Pancreas (tissue), 10 donors: ENCODE measurements around the gene DCAF16. TPM values are rescaled to one million over a fixed set of nuclear protein-coding genes. Genes with fewer than 3 reads are reported as not detected.
A peak's percentile ranks its signal among the peaks of the same experiment; 100 is the strongest.

Experiments
- ATAC-seq, 4 donors: fragments of 200-7000 bp; cut with Tn5 transposase; one replicate each; pipeline versions ENCODE4 v1.8.0 to v1.9.1; 2020; ENCODE audit warnings: mild to moderate bottlenecking in 4 of 4, moderate library complexity in 4 of 4
- DNase-seq, 6 donors: peaks; one replicate each; pipeline ENCODE4 v3.0.0-alpha.2; 2020
- FAIRE-seq: peaks from 2 replicates; lab custom pipeline; 2012; peaks lifted over from hg19 to GRCh38; lab: Jason Lieb, UNC
- H3K27ac ChIP-seq, 4 donors: fragments of 200-600 bp; sonication (generic); 1 replicate in 3 of 4; 2 replicates in 1 of 4; pipeline versions ENCODE4 v1.5.0 to v1.8.0; 2020
- H3K27me3 ChIP-seq, 4 donors: fragments of 200-600 bp; one replicate each; pipeline ENCODE4 v1.8.0; 2021
- H3K36me3 ChIP-seq, 3 donors: fragments of 200-600 bp; sonication (generic) in 1 of 3; one replicate each; pipeline versions ENCODE4 v1.5.0 to v1.8.0; 2020 to 2021
- H3K4me1 ChIP-seq, 3 donors: fragments of 200-600 bp; one replicate each; pipeline ENCODE4 v1.8.0; 2021
- H3K4me3 ChIP-seq, 4 donors: fragments of 200-600 bp; sonication (generic) in 2 of 4; one replicate each; pipeline versions ENCODE4 v1.5.0 to v1.8.0; 2020 to 2021
- H3K9me3 ChIP-seq, 4 donors: fragments of 200-600 bp; one replicate each; pipeline ENCODE4 v1.8.0; 2021
- CTCF ChIP-seq, 4 donors: fragments of 200-600 bp; sonication (generic) in 3 of 4; IDR thresholded peaks; one replicate each; pipeline versions ENCODE4 v1.5.0 to v1.8.0; 2021; ENCODE audit warnings: antibody characterized with exemption in 4 of 4
- WGBS, 2 donors: extraction: QIAGEN DNeasy Blood & Tissue Kit; methylation state at CpG; one replicate each; pipeline ENCODE4 v1.1.7; 2013; 5-methylcytosine and 5-hydroxymethylcytosine counted together
- intact Hi-C, 3 donors: fragments of 100-400 bp; cut with DNase I; formaldehyde crosslinking; loops; one replicate each; pipeline versions ENCODE4 v1.11.1 to v1.14.2; 2022
- polyA plus RNA-seq, 2 donors: library from polyadenylated mRNA; stranded (reverse); fragments of 200-250 nt; gene quantifications; one replicate each; pipeline ENCODE4 v1.2.3, GENCODE V29; 2013
- total RNA-seq, 6 donors: library from RNA; stranded (reverse); fragmentation: NEBNext Ultra II Directional in 4 of 6; extraction: Animal tissue kit (Norgen Biotek cat#: 25700) in 4 of 6; gene quantifications; one replicate each; pipeline versions ENCODE4 v1.2.1 to v1.2.4, GENCODE V29; 2021 to 2023
- donor health status: healthy with polysubstance abuse.
- donor health status: DM: no; HTN: no; CAD: no; lungs with moderate emphysema.
- donor health status: DM: no; HTN: no; CAD: no.
- donor health status: control.
- donor health status: control.
- donor health status: Bipolar disorder and iron deficiency.
- donor health status: DM: yes; HTN: yes; CAD: no.
- donor health status: DM: no; HTN: no; CAD: no.
- donor health status: DM: no; HTN: no; CAD: no.
- donor health status: DM: yes; HTN: yes; CAD: no.

The DCAF16 gene
- total and polyA plus RNA-seq, 8 donors, result 6.4 to 23.5 (median 13.9) TPM

- Histone ChIP-seq H3K27me3 (no peaks in the 10 kb centered on the region), H3K27ac (no peak overlapping the region), H3K9me3 (no peaks in the 10 kb centered on the region), H3K4me1 (peaks cover 17 to 31% (median 22%) of the 10 kb centered on the region in 3 donors), H3K4me3 (no peak overlapping the region), H3K36me3 (peaks cover 0 to 22% (median 7%) of the 10 kb centered on the region in 3 donors)
- no peak for TF ChIP-seq CTCF (IDR thresholded peaks at IDR 0.05)
- 75 to 80% methylated on average over 3 of the region's 3 CpGs for WGBS, 2 donors
- ATAC-seq (no peak), DNase-seq (no peak), FAIRE-seq (peak; percentile 5)
- intact Hi-C loops, result loop anchor here in 1 of 3 donors (10.0 kb wide), 1 partner anchor 251 kb away; no protein-coding TSS in a partner anchor
Measured at GRCh38 chr4:17805580-17806155, 4.9 kb downstream of the DCAF16 start.

GRCh38 chr4:17797808-17798207 lies 12.7 kb downstream of the DCAF16 start:
- FAIRE-seq (no peak), ATAC-seq (no peak), DNase-seq (no peak)
- intact Hi-C loops, result no loop called here
- H3K27me3 ChIP-seq, result no peaks in the 10 kb centered on the region
- H3K36me3 ChIP-seq, result peaks cover 0 to 8% (median 0%) of the 10 kb centered on the region in 3 donors
- no peak overlapping the region for H3K4me3 ChIP-seq
- WGBS, 2 donors, result 92 to 100% methylated on average over 1 of the region's 1 CpG
- no peak for TF ChIP-seq CTCF (IDR thresholded peaks at IDR 0.05)
- H3K9me3 ChIP-seq, result no peaks in the 10 kb centered on the region
- H3K27ac ChIP-seq, result no peak overlapping the region
- no peaks in the 10 kb centered on the region for H3K4me1 ChIP-seq

GRCh38 chr4:17794730-17795129 lies 15.8 kb downstream of the DCAF16 start:
- no peak for FAIRE-seq
- no peaks in the 10 kb centered on the region for H3K4me1 ChIP-seq
- H3K36me3 ChIP-seq, result peaks cover 0 to 4% (median 0%) of the 10 kb centered on the region in 3 donors
- H3K4me3 ChIP-seq, result no peak overlapping the region
- ATAC-seq, result no peak
- intact Hi-C loops, result no loop called here
- no peaks in the 10 kb centered on the region for H3K27me3 ChIP-seq
- H3K27ac ChIP-seq, result no peak overlapping the region
- DNase-seq, result no peak
- 76 to 86% methylated on average over 1 of the region's 1 CpG for WGBS, 2 donors
- H3K9me3 ChIP-seq, result no peaks in the 10 kb centered on the region
- TF ChIP-seq CTCF (IDR thresholded peaks at IDR 0.05), result no peak

GRCh38 chr4:17788956-17789355 lies 21.6 kb downstream of the DCAF16 start:
- FAIRE-seq, result no peak
- no peaks in the 10 kb centered on the region for H3K36me3 ChIP-seq

More at GRCh38 chr4:17788956-17789355, 21.6 kb downstream of the DCAF16 start:
- H3K27ac ChIP-seq, result no peak overlapping the region
- DNase-seq, result no peak
- H3K9me3 ChIP-seq, result no peaks in the 10 kb centered on the region
- no peak for TF ChIP-seq CTCF (IDR thresholded peaks at IDR 0.05)
- ATAC-seq, result no peak
- H3K4me1 ChIP-seq, result no peaks in the 10 kb centered on the region
- H3K4me3 ChIP-seq, result no peak overlapping the region
- H3K27me3 ChIP-seq, result no peaks in the 10 kb centered on the region
- intact Hi-C loops, result no loop called here
